ENCODE measurements around the gene LHB. TPM values are rescaled to one million over a fixed set of nuclear protein-coding genes. Genes with fewer than 3 reads are reported as not detected.
"Not testable (repeated sequence)": the region's sequence is repeated elsewhere in the genome, so short reads cannot be mapped to it uniquely, and the experiment has no call there.

LHB gene
- total RNA-seq, 1 experiment from 2014 or later = not detected

DNA sequence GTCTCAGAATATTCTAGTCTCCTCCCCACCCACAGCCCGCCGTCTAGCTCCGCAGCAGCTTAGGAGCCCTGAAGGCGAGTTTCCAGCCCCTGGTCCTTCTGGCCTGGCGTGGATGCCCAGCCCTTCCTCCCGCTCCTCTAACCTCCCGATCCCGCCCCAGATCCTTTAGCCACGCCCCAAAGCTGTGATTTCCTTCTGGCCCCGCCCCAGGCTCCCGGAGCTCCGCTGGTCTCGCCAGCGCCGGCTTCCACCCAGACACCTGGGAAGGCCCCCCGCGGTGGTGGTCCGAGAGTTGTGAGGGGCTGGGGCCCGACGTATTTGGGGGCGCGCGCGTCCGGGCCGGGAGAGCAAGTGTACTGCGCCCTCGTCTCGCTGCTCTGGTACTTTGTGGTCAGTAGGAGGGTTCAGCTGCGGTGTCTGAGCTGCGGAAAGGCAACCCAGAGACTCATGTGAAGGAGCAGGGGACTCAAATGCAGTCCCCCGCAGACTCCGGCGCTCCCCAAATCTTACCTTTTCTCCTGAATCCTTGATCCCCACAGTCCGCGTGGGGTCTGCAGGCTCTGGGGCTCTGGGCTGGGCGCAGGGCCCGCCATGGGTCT lies 40.8 kb upstream of the LHB start, which contains the start of gene CGB7:
Gene CGB7, minus strand, starts transcription at position 114 of the 599 bp plus-strand sequence. CDS start 2,374 bp downstream, outside the sequence.
- Histone ChIP-seq H3K4me1 (ENCODE audit: insufficient read depth, low read length) (no peaks in the 10 kb centered on the region), H2BK5ac (ENCODE audit: insufficient read length, low read length) (no peak within 1 kb of the TSS), H3K9ac (ENCODE audit: extremely low read depth, insufficient read length, low read length) (no peak within 1 kb of the TSS), H3T11ph (ENCODE audit: low read length) (no peak within 1 kb of the TSS), H3K23me2 (ENCODE audit: insufficient read length, low read depth, low read length, poor library complexity, severe bottlenecking) (peaks cover 10% of the 10 kb centered on the region), H2BK15ac (ENCODE audit: low read depth, low read length) (no peak within 1 kb of the TSS), H2BK120ac (ENCODE audit: low read depth, low read length, poor library complexity, severe bottlenecking) (no peak within 1 kb of the TSS), H4K8ac (replicated peaks; ENCODE audit: insufficient read length, low read depth, low read length) (no peak within 1 kb of the TSS), H3K4ac (ENCODE audit: low read depth, low read length) (no peak within 1 kb of the TSS), H3K18ac (ENCODE audit: insufficient read length, low read depth, low read length) (no peak within 1 kb of the TSS), H2AFZ (ENCODE audit: low read length) (no peak within 1 kb of the TSS), H3K27ac (ENCODE audit: insufficient read length, low read depth, low read length) (no peak within 1 kb of the TSS), H3K4me2 (ENCODE audit: insufficient read depth, insufficient read length, low read length) (peak within 1 kb of the TSS; percentile 52), H3K79me2 (ENCODE audit: insufficient read depth, low read length) (no peaks in the 10 kb centered on the region), H3K23ac (ENCODE audit: insufficient read length, low read depth, low read length) (no peak within 1 kb of the TSS), H2AK5ac (ENCODE audit: insufficient read length, low read length) (no peak within 1 kb of the TSS), H3K14ac (ENCODE audit: insufficient read depth, low read length) (no peak within 1 kb of the TSS; the same call in 1 of the 2 replicates), H4K20me1 (ENCODE audit: control insufficient read depth, insufficient read depth, insufficient read length) (no peaks in the 10 kb centered on the region), H3K9me3 (ENCODE audit: control insufficient read depth, low read depth, low read length) (no peaks in the 10 kb centered on the region), H3K56ac (ENCODE audit: insufficient read length, low read depth, low read length) (no peak within 1 kb of the TSS), H4K91ac (ENCODE audit: insufficient read length, low read depth, low read length) (no peak within 1 kb of the TSS), H3K79me1 (ENCODE audit: insufficient read depth, low read depth, low read length, poor library complexity, severe bottlenecking) (no peaks in the 10 kb centered on the region), H4K5ac (ENCODE audit: insufficient read length, low read depth, low read length) (no peak within 1 kb of the TSS), H3K27me3 (ENCODE audit: insufficient read depth, low read length) (peaks cover 15% of the 10 kb centered on the region; the same call in 1 of the 2 replicates), H2BK12ac (ENCODE audit: insufficient read length, low read depth, low read length) (no peak within 1 kb of the TSS), H2BK20ac (ENCODE audit: low read depth, low read length, poor library complexity, severe bottlenecking) (no peak within 1 kb of the TSS)
- peak; percentile 83 for DNase-seq
- no CpG with 5 or more reads among the region's 38 CpGs for WGBS (ENCODE audit: extremely low coverage, insufficient read length, low lambda C conversion rate)
- Mint-ChIP-seq H3K27me3 (ENCODE audit: low read depth) (peaks cover 80% of the 10 kb centered on the region), H3K9me3 (peaks cover 0 to 2% of the 10 kb centered on the region in 2 experiments; a peak in 1 of 5 replicates), H3K27ac (no peak within 1 kb of the TSS), H3K4me1 (peaks cover 18 to 28% of the 10 kb centered on the region in 2 experiments), H3K4me3 (peak within 1 kb of the TSS; percentile 53 to 77), H3K36me3 (ENCODE audit: insufficient read depth in 1 of 3, low read depth in 3 of 3) (no peaks in the 10 kb centered on the region; a peak in 1 of 7 replicates)
- TF ChIP-seq, protein P1, sequence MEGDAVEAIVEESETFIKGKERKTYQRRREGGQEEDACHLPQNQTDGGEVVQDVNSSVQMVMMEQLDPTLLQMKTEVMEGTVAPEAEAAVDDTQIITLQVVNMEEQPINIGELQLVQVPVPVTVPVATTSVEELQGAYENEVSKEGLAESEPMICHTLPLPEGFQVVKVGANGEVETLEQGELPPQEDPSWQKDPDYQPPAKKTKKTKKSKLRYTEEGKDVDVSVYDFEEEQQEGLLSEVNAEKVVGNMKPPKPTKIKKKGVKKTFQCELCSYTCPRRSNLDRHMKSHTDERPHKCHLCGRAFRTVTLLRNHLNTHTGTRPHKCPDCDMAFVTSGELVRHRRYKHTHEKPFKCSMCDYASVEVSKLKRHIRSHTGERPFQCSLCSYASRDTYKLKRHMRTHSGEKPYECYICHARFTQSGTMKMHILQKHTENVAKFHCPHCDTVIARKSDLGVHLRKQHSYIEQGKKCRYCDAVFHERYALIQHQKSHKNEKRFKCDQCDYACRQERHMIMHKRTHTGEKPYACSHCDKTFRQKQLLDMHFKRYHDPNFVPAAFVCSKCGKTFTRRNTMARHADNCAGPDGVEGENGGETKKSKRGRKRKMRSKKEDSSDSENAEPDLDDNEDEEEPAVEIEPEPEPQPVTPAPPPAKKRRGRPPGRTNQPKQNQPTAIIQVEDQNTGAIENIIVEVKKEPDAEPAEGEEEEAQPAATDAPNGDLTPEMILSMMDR (conservative IDR thresholded peaks at IDR 0.05) = no peak

DNA sequence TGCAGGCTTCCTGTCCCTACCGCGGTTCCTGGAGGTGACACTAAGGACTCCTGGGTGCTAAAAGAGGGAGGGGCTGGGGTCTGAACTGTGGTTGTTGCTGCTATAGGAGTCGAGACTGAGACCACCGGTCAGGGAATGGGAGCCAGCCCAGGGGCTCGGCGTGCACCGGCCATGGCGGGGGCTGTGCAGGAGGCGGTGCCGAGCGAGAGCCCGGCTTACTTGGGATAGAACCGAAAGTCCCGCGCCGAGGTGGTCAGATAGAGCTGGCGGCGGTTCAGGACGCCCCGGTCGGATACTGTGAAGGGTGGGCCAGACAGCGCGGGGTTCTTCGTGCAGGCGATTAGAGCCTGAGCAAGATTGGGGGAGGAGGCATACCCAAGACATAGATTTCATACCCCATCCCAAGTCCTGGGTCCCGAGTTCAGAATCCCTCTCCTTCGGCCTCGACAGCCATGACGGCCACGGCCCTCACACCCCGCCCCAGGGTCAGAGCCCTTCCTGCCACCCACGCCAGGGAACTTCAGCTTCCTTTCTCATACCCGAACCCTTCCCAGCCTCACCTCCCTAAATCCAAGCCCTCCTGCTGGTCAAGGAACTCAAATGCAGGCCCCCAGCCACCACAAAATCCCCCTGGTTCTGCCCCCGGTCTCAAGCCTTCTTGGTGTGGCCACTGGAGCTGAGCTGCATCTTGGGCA lies 40.2 kb upstream of the LHB start:
- not testable (repeated sequence) for H2BK5ac ChIP-seq (ENCODE audit: insufficient read length, low read length); H2BK15ac ChIP-seq (ENCODE audit: low read depth, low read length); H3K9me3 ChIP-seq (ENCODE audit: control insufficient read depth, low read depth, low read length); H2AK5ac ChIP-seq (ENCODE audit: insufficient read length, low read length); H3K9me3 Mint-ChIP-seq; H4K8ac ChIP-seq (replicated peaks; ENCODE audit: insufficient read length, low read depth, low read length); H2AFZ ChIP-seq (ENCODE audit: low read length); H3K14ac ChIP-seq (ENCODE audit: insufficient read depth, low read length); H4K20me1 ChIP-seq (ENCODE audit: control insufficient read depth, insufficient read depth, insufficient read length); H3K23ac ChIP-seq (ENCODE audit: insufficient read length, low read depth, low read length); H4K91ac ChIP-seq (ENCODE audit: insufficient read length, low read depth, low read length); DNase-seq; H3K4me1 ChIP-seq (ENCODE audit: insufficient read depth, low read length); H2BK12ac ChIP-seq (ENCODE audit: insufficient read length, low read depth, low read length); H2BK20ac ChIP-seq (ENCODE audit: low read depth, low read length, poor library complexity, severe bottlenecking); H3T11ph ChIP-seq (ENCODE audit: low read length); H3K56ac ChIP-seq (ENCODE audit: insufficient read length, low read depth, low read length); H4K5ac ChIP-seq (ENCODE audit: insufficient read length, low read depth, low read length); H3K79me2 ChIP-seq (ENCODE audit: insufficient read depth, low read length); H3K27ac Mint-ChIP-seq; H3K9ac ChIP-seq (ENCODE audit: extremely low read depth, insufficient read length, low read length); H3K79me1 ChIP-seq (ENCODE audit: insufficient read depth, low read depth, low read length, poor library complexity, severe bottlenecking); H3K4ac ChIP-seq (ENCODE audit: low read depth, low read length); H2BK120ac ChIP-seq (ENCODE audit: low read depth, low read length, poor library complexity, severe bottlenecking); H3K18ac ChIP-seq (ENCODE audit: insufficient read length, low read depth, low read length); H3K27ac ChIP-seq (ENCODE audit: insufficient read length, low read depth, low read length); H3K36me3 Mint-ChIP-seq (ENCODE audit: insufficient read depth in 1 of 3, low read depth in 3 of 3)
- H3K4me3 Mint-ChIP-seq = peak overlapping the region; percentile 53 to 77
- Histone ChIP-seq H3K4me2 (ENCODE audit: insufficient read depth, insufficient read length, low read length) (peak overlapping the region; percentile 52), H3K23me2 (ENCODE audit: insufficient read length, low read depth, low read length, poor library complexity, severe bottlenecking) (peaks cover 10% of the 10 kb centered on the region), H3K27me3 (ENCODE audit: insufficient read depth, low read length) (peaks cover 15% of the 10 kb centered on the region; the same call in 1 of the 2 replicates)
- H3K4me1 Mint-ChIP-seq = peaks cover 18 to 30% of the 10 kb centered on the region in 2 experiments
- H3K27me3 Mint-ChIP-seq (ENCODE audit: low read depth) = peaks cover 83% of the 10 kb centered on the region
- no CpG with 5 or more reads among the region's 34 CpGs for WGBS (ENCODE audit: extremely low coverage, insufficient read length, low lambda C conversion rate)
